ENCODE measurements around the gene LGALS1.

LGALS1 gene

GRCh38 chr22:37662039-37662438 is 13.4 kb upstream of the LGALS1 start:
- POLR2A ChIA-PET (ENCODE audit: low non-redundant PET), result interaction anchor here (0.7 kb wide), 1 partner anchor 14 kb away, joined by 3 read pairs; the partner anchor contains the start of gene LGALS1

GRCh38 chr22:37663521-37664140 is 11.8 kb upstream of the LGALS1 start:
- ChIA-PET POLR2A (ENCODE audit: low non-redundant PET) (no interaction called here), CTCF (interaction anchor here (0.7 kb wide), 1 partner anchor 1102 kb away, joined by 3 read pairs; no protein-coding TSS in a partner anchor)
- peak overlapping the region; percentile 80 for H3K27ac ChIP-seq

More at GRCh38 chr22:37662039-37662438, 13.4 kb upstream of the LGALS1 start:
- DNase-seq (ENCODE audit: low spot score), result no peak
- CTCF ChIA-PET, result no interaction called here
- peak overlapping the region; percentile 80 for H3K27ac ChIP-seq
- no peak for TF ChIP-seq CTCF (conservative IDR thresholded peaks at IDR 0.05; ENCODE audit: low read depth)

GRCh38 chr22:37664249-37665101 is 11.0 kb upstream of the LGALS1 start:
- ChIA-PET CTCF (interaction anchor here (0.7 kb wide), 1 partner anchor 1101 kb away, joined by 3 read pairs; no protein-coding TSS in a partner anchor), POLR2A (ENCODE audit: low non-redundant PET) (no interaction called here)
- TF ChIP-seq CTCF (conservative IDR thresholded peaks at IDR 0.05; ENCODE audit: low read depth), result no peak
- DNase-seq (ENCODE audit: low spot score), result no peak
- peak overlapping the region; percentile 65 for H3K27ac ChIP-seq

More at GRCh38 chr22:37663521-37664140, 11.8 kb upstream of the LGALS1 start:
- no peak for DNase-seq (ENCODE audit: low spot score)
- TF ChIP-seq CTCF (conservative IDR thresholded peaks at IDR 0.05; ENCODE audit: low read depth), result no peak

GRCh38 chr22:37665487-37665886 is 9.9 kb upstream of the LGALS1 start:
- DNase-seq (ENCODE audit: low spot score), result no peak
- peak overlapping the region; percentile 65 for H3K27ac ChIP-seq
- CTCF ChIA-PET, result no interaction called here
- POLR2A ChIA-PET (ENCODE audit: low non-redundant PET), result no interaction called here
- TF ChIP-seq CTCF (conservative IDR thresholded peaks at IDR 0.05; ENCODE audit: low read depth), result no peak

- ChIA-PET POLR2A (ENCODE audit: low non-redundant PET) (interaction anchor here (0.7 kb wide), 1 partner anchor 236 kb away, joined by 6 read pairs; no protein-coding TSS in a partner anchor), CTCF (no interaction called here)
- DNase-seq (ENCODE audit: low spot score), result no peak
- TF ChIP-seq CTCF (conservative IDR thresholded peaks at IDR 0.05; ENCODE audit: low read depth), result no peak
- H3K27ac ChIP-seq, result peak overlapping the region; percentile 41
Measured at GRCh38 chr22:37669586-37669985, 5.8 kb upstream of the LGALS1 start.

GRCh38 chr22:37672206-37672919 is 3.1 kb upstream of the LGALS1 start:
- no peak for DNase-seq (ENCODE audit: low spot score)
- CTCF ChIA-PET, result no interaction called here

More at GRCh38 chr22:37672206-37672919, 3.1 kb upstream of the LGALS1 start:
- POLR2A ChIA-PET (ENCODE audit: low non-redundant PET), result no interaction called here
- peak overlapping the region; percentile 98 for H3K27ac ChIP-seq
- TF ChIP-seq CTCF (conservative IDR thresholded peaks at IDR 0.05; ENCODE audit: low read depth), result no peak
